Activated naive CD8-positive, alpha-beta T cell treated with anti-CD3 and anti-CD28 coated beads for 36 hours (primary cell): ENCODE data around the gene LACTB. TPM values are rescaled to one million over a fixed set of nuclear protein-coding genes. Genes with fewer than 3 reads are reported as not detected.

Experiments used
- DNase-seq: peaks from one replicate; pipeline ENCODE4 v3.0.0; 2021
- H3K27ac Mint-ChIP-seq: one replicate; pipeline ENCODE4 v1.8.0; 2022; ENCODE audit warnings: mild to moderate bottlenecking, moderate library complexity, mixed read lengths
- H3K27me3 Mint-ChIP-seq: one replicate; pipeline ENCODE4 v1.8.0; 2022; ENCODE audit warnings: mild to moderate bottlenecking, mixed read lengths
- H3K36me3 Mint-ChIP-seq: one replicate; pipeline ENCODE4 v1.8.0; 2021; ENCODE audit warnings: mild to moderate bottlenecking, mixed read lengths
- H3K4me1 Mint-ChIP-seq: one replicate; pipeline ENCODE4 v1.8.0; 2021; ENCODE audit warnings: mixed read lengths
- H3K4me3 Mint-ChIP-seq: one replicate; pipeline ENCODE4 v1.8.0; 2022; ENCODE audit warnings: mild to moderate bottlenecking, moderate library complexity, mixed read lengths
- H3K9me3 Mint-ChIP-seq: one replicate; pipeline ENCODE4 v1.8.0; 2022; ENCODE audit warnings: mixed read lengths
- total RNA-seq, 2 experiments: library from RNA; stranded (reverse); gene quantifications; one replicate each; pipeline ENCODE4 v1.2.3, GENCODE V29; 2021

Gene LACTB
- total RNA-seq, 2 experiments from 2014 or later, result 23.2 to 23.5 TPM

- peaks cover 47% of the 10 kb centered on the region for H3K36me3 Mint-ChIP-seq
- no peaks in the 10 kb centered on the region for H3K9me3 Mint-ChIP-seq
- DNase-seq, result no peak
- H3K27ac Mint-ChIP-seq, result peak overlapping the region; percentile 97
- H3K4me1 Mint-ChIP-seq, result peaks cover 59% of the 10 kb centered on the region
- peak overlapping the region; percentile 99 for H3K4me3 Mint-ChIP-seq
- no peaks in the 10 kb centered on the region for H3K27me3 Mint-ChIP-seq
Measured at GRCh38 chr15:63190769-63191649, 69.3 kb downstream of the LACTB start.

Other genes with a start within 250 kb of the LACTB start
- 1 to 10 TPM; 5.1 to 5.4 TPM for gene TPM1, start 79.1 kb upstream of the LACTB start, total RNA-seq
- 100 to 1,000 TPM; 132 TPM for gene RPS27L, start 35.6 kb downstream of the LACTB start, total RNA-seq
- 100 to 1,000 TPM; 231 to 239 TPM for gene RAB8B, start 67.7 kb downstream of the LACTB start, total RNA-seq
- 1 to 10 TPM; 9.3 to 9.4 TPM for gene APH1B, start 155.7 kb downstream of the LACTB start, total RNA-seq